D341Med (cell line): ENCODE results near the gene FAM236D.
"Not testable (repeated sequence)": the region's sequence is repeated elsewhere in the genome, so short reads cannot be mapped to it uniquely, and the experiment has no call there.

Source experiments
- DNase-seq: peaks from one replicate; pipeline ENCODE4 v3.0.0; 2012; ENCODE audit warnings: low spot score

Gene FAM236D

DNA sequence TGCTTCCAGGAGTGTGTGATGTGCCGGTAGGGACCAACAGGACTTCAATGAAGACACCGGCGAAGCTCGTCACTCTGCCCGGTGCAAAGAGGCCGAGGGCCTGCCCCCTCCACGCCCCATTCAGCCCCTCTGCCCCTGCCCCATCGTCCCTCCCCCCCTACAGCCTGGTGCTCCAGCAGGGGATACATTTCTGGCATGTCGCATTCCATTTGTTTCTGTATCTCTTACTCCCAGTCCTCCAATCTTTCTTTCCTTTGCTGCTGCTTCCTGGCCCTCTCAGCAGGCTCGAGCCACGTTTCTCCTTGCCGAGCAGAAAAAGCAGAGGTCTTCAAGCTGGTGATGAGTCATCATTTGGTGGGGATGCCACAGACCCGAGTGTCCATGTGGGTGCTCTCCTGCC lies at the start of gene FAM236D:
Gene FAM236D (minus strand): TSS at position 101 of the 400 bp plus-strand sequence. CDS start 100 bp downstream, at position 1.
- DNase-seq = not testable (repeated sequence)

DNA sequence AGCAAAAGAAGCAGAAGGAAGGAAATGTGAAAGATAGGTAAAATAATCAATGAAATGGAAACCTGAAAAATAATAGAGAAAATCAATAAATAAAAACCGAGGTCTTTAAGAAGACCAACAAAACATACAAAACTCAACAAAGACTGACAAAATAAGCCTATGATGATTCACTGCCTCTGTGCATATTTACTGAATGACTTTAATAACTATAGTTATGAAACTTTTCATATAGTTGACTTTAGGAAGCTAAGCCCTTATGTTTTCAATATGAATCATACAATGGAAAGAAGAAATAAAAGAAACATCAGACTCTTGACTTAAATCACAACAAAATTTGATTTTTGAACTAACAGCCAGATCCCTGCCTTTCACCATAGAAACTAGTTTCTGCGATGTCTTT lies 29.5 kb upstream of the FAM236D start:
- not testable (repeated sequence) for DNase-seq

DNA sequence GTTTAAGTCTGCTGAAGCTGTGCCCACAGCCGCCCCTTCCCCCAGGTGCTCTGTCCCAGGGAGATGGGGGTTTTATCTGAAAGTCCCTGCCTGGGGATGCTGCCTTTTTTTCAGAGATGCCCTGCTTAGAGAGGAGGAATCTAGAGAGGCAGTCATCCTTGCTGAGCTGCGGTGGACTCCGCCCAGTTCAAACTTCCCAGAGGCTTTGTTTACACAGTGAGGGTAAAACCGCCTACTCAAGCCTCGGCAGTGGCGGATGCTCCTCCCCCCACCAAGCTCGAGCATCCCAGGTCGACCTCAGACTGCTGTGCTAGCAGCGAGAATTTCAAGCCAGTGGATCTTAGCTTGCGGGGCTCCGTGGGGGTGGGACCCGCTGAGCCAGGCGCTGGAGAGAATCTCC lies 22.7 kb upstream of the FAM236D start:
- DNase-seq = not testable (repeated sequence)

DNA sequence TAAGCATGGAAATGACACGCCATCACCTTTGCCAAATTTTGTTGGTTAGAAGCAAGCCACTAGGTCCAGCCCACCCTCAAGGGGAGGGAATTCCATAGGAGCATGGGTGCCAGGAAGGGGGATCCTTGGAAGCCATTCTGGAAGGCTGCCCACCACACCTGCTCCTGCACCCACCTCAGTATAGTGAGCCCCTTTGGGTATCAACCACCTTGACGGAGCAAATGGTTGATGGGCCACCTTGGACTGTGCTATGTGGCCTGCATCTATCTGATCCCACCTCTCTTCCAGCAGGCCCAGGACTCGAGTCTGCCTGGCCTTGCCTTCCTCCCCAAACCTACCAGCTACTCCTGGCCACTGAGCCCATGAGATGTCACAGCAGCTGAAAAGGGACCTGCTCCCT lies 17.6 kb downstream of the FAM236D start:
- not testable (repeated sequence) for DNase-seq

DNA sequence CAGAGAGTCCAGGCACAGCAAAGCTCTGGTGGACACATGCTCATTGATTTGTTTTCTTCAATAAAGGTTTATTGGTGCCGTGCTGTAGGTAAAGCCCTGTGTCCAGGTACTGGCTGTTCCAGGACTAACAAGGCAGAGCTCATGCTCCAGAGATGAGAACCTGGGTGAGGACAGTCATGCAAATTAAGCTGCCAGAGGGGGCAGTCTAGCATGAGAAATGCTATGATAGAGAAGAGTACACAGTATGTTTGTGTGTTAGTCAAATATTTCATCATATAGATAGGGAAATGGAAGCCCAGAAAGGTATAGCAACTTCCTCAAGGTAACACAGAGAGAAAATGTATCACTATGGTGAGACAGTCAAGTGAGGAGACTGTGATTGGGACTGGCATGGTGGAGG lies 19.9 kb downstream of the FAM236D start:
- not testable (repeated sequence) for DNase-seq

DNA sequence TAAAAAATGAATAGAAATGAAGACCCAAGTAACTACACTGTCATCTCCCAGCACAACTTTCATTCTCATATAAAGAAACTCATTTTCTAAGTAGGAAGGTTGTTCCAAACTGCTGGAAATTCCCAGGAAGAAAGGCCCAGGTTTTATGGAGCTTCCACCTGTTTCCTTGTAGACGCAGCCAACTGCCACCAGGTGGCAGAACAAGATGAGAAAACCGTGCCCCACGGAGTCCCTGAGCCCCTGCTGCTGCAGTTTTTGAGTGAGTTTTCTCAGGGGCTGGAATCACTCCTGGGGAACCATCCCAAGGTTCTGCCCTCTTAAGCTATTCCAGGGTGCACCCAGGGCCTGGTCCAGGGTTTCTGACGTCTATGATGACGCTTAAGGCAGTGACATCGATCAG lies 24.0 kb downstream of the FAM236D start:
- DNase-seq = not testable (repeated sequence)

DNA sequence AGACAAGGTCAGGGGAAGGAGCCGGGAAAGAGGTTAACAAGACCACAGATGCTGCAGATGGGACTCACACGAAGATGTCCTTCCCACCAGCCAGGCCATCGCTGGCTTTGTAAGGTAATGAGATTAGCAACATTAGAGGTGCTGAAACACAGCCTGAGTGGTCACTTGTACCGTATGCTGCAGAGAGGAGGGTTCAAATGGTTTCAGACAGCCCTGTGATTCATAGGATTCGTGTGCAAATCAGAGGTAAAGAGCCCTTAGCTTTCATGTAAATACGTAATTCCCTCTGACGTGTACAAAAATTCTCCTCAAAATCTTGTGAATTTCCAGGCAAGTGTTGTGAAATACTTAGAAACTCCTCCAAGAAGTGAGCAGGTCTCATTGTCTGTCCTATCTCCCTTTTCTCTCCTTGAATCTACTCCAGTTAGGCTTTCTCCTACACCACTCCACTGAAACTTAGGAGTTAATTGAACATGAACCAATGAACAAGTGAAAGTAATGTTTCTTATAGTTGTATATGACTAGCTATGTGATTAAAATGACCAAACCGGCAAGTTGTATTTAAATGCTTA lies 24.6 kb downstream of the FAM236D start:
- DNase-seq = not testable (repeated sequence)

DNA sequence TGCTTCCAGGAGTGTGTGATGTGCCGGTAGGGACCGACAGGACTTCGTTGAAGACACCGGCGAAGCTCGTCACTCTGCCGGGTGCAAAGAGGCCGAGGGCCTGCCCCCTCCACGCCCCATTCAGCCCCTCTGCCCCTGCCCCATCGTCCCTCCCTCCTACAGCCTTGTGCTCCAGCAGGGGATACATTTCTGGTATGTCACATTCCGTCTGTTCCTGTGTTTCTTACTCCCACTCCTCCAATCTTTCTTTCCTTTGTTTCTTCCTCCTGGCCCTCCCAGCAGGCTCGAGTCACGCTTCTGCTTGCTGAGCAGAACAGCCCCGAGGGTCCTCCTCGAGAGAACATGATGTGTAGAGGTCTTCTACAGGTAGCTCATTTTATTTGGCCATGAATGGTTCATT lies 25.4 kb downstream of the FAM236D start, which contains the start of gene FAM236B:
Gene FAM236B (minus strand): TSS at position 101 of the 400 bp plus-strand sequence. CDS start 100 bp downstream, at position 1.
- DNase-seq = not testable (repeated sequence)

DNA sequence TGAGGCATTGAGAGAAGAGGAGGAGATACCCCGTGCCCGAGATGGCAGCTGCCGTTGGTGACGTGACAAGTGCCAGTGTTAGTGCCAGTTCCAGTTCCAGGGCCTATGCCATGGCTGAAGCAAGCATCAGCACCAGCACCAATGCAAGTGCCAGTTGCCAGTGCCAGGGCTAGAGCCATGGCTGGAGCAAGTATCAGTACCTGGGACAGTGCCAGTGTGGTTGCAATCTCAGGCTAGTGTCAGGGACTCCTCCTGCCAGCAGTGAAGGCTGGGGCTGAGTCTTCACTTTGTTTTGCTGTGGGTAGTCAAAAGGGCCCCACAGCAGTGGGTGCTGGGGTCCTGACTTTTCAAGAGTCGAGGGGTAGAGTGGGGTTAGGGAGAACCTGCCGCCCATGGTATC lies 29.9 kb downstream of the FAM236D start:
- not testable (repeated sequence) for DNase-seq

DNA sequence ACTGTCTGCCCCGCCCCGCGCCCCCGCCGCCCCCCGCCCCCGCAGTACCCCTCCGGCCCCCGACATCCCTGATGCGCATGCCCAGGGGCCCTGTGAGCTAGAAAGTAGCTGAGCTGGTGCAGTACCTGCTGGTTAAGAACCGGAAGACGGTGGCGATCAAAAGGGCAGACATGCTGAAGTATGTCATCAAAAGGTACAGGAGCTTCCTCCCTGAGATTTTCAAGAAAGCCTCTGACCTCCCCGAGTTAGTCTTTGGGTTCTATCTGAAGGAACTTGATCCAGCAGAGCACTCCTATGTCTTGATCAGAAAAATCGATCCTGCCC lies 30.6 kb downstream of the FAM236D start:
- not testable (repeated sequence) for DNase-seq

DNA sequence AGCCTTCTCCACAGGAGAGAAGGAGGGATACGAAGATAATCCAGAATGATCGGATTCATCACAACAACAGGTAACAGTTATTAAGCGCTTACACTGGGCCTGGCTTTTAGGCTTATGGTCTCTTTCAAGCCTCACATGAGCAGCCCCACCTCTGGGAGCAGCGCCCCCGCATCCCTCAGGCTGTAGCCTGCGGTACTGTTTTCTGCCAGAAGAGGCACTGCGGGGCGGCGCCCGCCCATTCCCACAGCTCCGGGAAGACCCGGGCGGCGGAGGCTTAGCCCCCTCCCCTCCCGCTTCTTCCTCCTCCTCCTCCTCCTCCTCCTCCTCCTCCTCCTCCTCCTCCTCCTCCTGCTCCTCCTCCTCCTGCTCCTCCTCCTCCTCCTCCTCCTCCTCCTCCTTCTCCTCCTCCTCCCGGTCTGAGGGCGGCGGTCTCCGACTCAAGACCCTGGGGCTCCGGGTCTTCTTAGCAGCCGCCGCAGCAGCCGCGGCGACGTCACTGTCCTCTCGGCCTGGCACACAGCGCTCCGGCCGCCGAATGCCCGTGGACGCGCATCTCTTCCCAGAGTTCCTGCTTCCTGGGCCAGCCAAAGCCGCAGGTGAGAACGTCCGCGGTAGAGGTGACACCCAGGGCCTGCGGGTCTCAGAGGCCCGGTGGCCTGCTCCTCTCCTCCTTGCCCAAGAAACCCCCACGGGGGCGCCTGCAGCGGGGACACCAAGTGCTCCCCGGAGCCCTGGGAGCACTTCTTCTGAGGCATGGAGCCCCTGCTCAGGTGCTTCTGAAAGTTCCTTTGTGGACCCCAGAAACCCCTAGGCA lies 31.1 kb downstream of the FAM236D start, which contains the start of gene DMRTC1B:
Gene DMRTC1B (plus strand): TSS at position 238 of the 814 bp plus-strand sequence. CDS start 68,246 bp downstream, outside the sequence.
- not testable (repeated sequence) for DNase-seq

DNA sequence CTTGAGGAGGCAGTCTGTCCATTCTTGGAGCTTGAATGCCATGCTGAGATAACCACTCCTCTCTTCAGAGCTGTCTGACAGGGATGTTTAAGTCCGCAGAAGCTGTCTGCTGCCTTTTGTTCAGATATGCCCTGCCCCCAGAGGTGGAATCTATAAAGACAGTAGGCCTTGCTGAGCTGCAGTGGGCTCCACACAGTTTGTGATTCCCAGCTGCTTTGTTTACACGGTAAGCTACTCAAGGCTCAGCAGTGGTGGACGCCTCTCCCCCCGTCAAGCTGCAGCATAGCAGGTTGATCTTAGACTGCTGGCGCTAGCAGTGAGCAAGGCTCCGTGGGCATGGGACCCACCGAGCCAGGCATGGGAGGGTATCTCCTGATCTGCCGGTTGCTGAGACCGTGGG lies 47.6 kb downstream of the FAM236D start:
- not testable (repeated sequence) for DNase-seq
